NCI-H2227 (cell line): ENCODE data around the gene ASB6.
"Not testable (repeated sequence)": the region's sequence is repeated elsewhere in the genome, so short reads cannot be mapped to it uniquely, and the experiment has no call there.

Experiments
- DNase-seq: peaks from one replicate; lab custom pipeline; 2025; ENCODE audit not compliant: unreplicated experiment; lab: John Stamatoyannopoulos, UW

ASB6 gene

GRCh38 chr9:129644902-129645301, 3.0 kb upstream of the ASB6 start:
- DNase-seq: no peak

GRCh38 chr9:129644365-129644764, 2.4 kb upstream of the ASB6 start:
- no peak for DNase-seq

GRCh38 chr9:129643706-129644105, 1.8 kb upstream of the ASB6 start:
- DNase-seq: no peak

GRCh38 chr9:129640871-129641749, 841 bp downstream of the ASB6 start:
- peak; percentile 20 for DNase-seq

- DNase-seq: peak; percentile 90
These were observed 1.7 kb downstream of the ASB6 start for GRCh38 chr9:129640086-129640870.

GRCh38 chr9:129639756-129640085, 2.2 kb downstream of the ASB6 start:
- no peak for DNase-seq

GRCh38 chr9:129639034-129639630, 2.8 kb downstream of the ASB6 start:
- no peak for DNase-seq

- no peak for DNase-seq
These were observed 4.1 kb downstream of the ASB6 start for GRCh38 chr9:129637673-129638439.

- DNase-seq: no peak
These were observed 4.8 kb downstream of the ASB6 start for GRCh38 chr9:129637102-129637501.

- DNase-seq: not testable (repeated sequence)
These were observed 5.6 kb downstream of the ASB6 start for GRCh38 chr9:129636343-129636742.

GRCh38 chr9:129635099-129636065, 6.6 kb downstream of the ASB6 start:
- DNase-seq: no peak

- DNase-seq: no peak
These were observed 8.1 kb downstream of the ASB6 start for GRCh38 chr9:129633848-129634247.

- DNase-seq: no peak
These were observed 8.7 kb downstream of the ASB6 start for GRCh38 chr9:129633207-129633606.

GRCh38 chr9:129632460-129632859, 9.5 kb downstream of the ASB6 start:
- no peak for DNase-seq

GRCh38 chr9:129631674-129632129, 10.2 kb downstream of the ASB6 start:
- no peak for DNase-seq

GRCh38 chr9:129630967-129631673, 10.8 kb downstream of the ASB6 start:
- DNase-seq: no peak

- DNase-seq: no peak
These were observed 12.6 kb downstream of the ASB6 start for GRCh38 chr9:129629251-129629820.

GRCh38 chr9:129628709-129629108, 13.2 kb downstream of the ASB6 start:
- DNase-seq: no peak
